Neural progenitor cell (in vitro differentiated cells): ENCODE measurements around the gene SYTL3. TPM values are rescaled to one million over a fixed set of nuclear protein-coding genes. Genes with fewer than 3 reads are reported as not detected.

Source experiments
- DNase-seq: peaks from one replicate; pipeline ENCODE4 v3.0.0-alpha.2; 2016; ENCODE audit warnings: low spot score
- H2AFZ ChIP-seq: fragments of 200-600 bp; sonication (generic); replicated peaks from 2 replicates; pipeline ENCODE4 v1.6.1; 2016; ENCODE audit warnings: antibody characterized with exemption
- H3F3A ChIP-seq: fragments of 200-600 bp; sonication (generic); 2 replicates; pipeline ENCODE4 v1.6.1; 2016; ENCODE audit warnings: antibody characterized with exemption, low read depth
- H3K27ac ChIP-seq: fragments of 200-600 bp; sonication (generic); 2 replicates; pipeline ENCODE4 v1.5.1; 2016; ENCODE audit warnings: mild to moderate bottlenecking
- H3K27me3 ChIP-seq: fragments of 200-600 bp; sonication (generic); 2 replicates; pipeline ENCODE4 v1.6.1; 2016; ENCODE audit warnings: mild to moderate bottlenecking, moderate library complexity
- H3K36me3 ChIP-seq: fragments of 200-600 bp; sonication (generic); 2 replicates; pipeline ENCODE4 v1.5.1; 2016
- H3K4me1 ChIP-seq: fragments of 200-600 bp; sonication (generic); 2 replicates; pipeline ENCODE4 v1.6.1; 2016; ENCODE audit warnings: mixed run types
- H3K4me2 ChIP-seq: fragments of 200-600 bp; sonication (generic); 2 replicates; pipeline ENCODE4 v1.6.1; 2016
- H3K4me3 ChIP-seq: fragments of 200-600 bp; sonication (generic); 2 replicates; pipeline ENCODE4 v1.5.1; 2016
- H3K79me2 ChIP-seq: fragments of 200-600 bp; sonication (generic); 2 replicates; pipeline ENCODE4 v1.6.1; 2016; ENCODE audit warnings: low read depth
- H3K9ac ChIP-seq: fragments of 200-600 bp; sonication (generic); 2 replicates; pipeline ENCODE4 v1.6.1; 2016
- H3K9me3 ChIP-seq: fragments of 200-600 bp; sonication (generic); 2 replicates; pipeline ENCODE4 v1.5.1; 2016; ENCODE audit warnings: low read depth
- H4K20me1 ChIP-seq: fragments of 200-600 bp; sonication (generic); 2 replicates; pipeline ENCODE4 v1.6.1; 2016; ENCODE audit warnings: low read depth
- H3K27ac Mint-ChIP-seq: 3 replicates; pipeline ENCODE4 v1.8.0; 2021; ENCODE audit warnings: mixed read lengths
- H3K27me3 Mint-ChIP-seq: 2 replicates; pipeline ENCODE4 v1.8.0; 2022; ENCODE audit warnings: low read depth, mild to moderate bottlenecking, inconsistent platforms, moderate library complexity, mixed read lengths; ENCODE audit not compliant: insufficient read depth
- H3K36me3 Mint-ChIP-seq: 3 replicates; pipeline ENCODE4 v1.8.0; 2021; ENCODE audit warnings: mixed read lengths
- H3K4me1 Mint-ChIP-seq: 3 replicates; pipeline ENCODE4 v1.8.0; 2021; ENCODE audit warnings: mixed read lengths
- H3K4me3 Mint-ChIP-seq: 3 replicates; pipeline ENCODE4 v1.8.0; 2021; ENCODE audit warnings: mild to moderate bottlenecking, moderate library complexity, mixed read lengths
- H3K9me3 Mint-ChIP-seq: 3 replicates; pipeline ENCODE4 v1.8.0; 2020; ENCODE audit warnings: mixed read lengths
- CTCF ChIP-seq: fragments of 200-600 bp; sonication (generic); IDR thresholded peaks from 2 replicates; pipeline ENCODE4 v1.5.1; 2017; ENCODE audit warnings: antibody characterized with exemption, mild to moderate bottlenecking
- EZH2 ChIP-seq: fragments of 200-600 bp; sonication (generic); IDR thresholded peaks from 2 replicates; pipeline ENCODE4 v1.6.1; 2017; ENCODE audit warnings: antibody characterized with exemption, mild to moderate bottlenecking, moderate library complexity
- EZH2phosphoT487 ChIP-seq: fragments of 200-600 bp; sonication (generic); IDR thresholded peaks from 2 replicates; pipeline ENCODE4 v1.6.1; 2017; ENCODE audit warnings: antibody characterized with exemption
- total RNA-seq: library from RNA; depleted of rRNA; stranded (reverse); fragments of >200 nt; gene quantifications from 2 replicates; pipeline ENCODE4 v1.2.3, GENCODE V29; 2015; ENCODE audit warnings: low replicate concordance

The SYTL3 gene
- total RNA-seq, 1 donor from 2014 or later, result not detected

GRCh38 chr6:158708239-158708638 is 58.4 kb downstream of the SYTL3 start:
- Histone ChIP-seq H3K36me3 (no peaks in the 10 kb centered on the region), H3K79me2 (no peaks in the 10 kb centered on the region), H3K4me3 (no peak overlapping the region), H3K27me3 (peaks cover 4% of the 10 kb centered on the region), H3K9me3 (no peaks in the 10 kb centered on the region), H2AFZ (peak overlapping the region; percentile 10), H3K4me2 (no peak overlapping the region), H3K27ac (no peak overlapping the region), H3K9ac (no peak overlapping the region), H3F3A (no peaks in the 10 kb centered on the region), H4K20me1 (no peaks in the 10 kb centered on the region), H3K4me1 (no peaks in the 10 kb centered on the region)
- no peaks in the 10 kb centered on the region for H3K9me3 Mint-ChIP-seq
- H3K36me3 Mint-ChIP-seq, result no peaks in the 10 kb centered on the region
- H3K4me1 Mint-ChIP-seq, result peaks cover 12% of the 10 kb centered on the region
- TF ChIP-seq CTCF (no peak), EZH2 (no peak), EZH2phosphoT487 (no peak)
- no peak overlapping the region for H3K4me3 Mint-ChIP-seq
- no peak overlapping the region for H3K27ac Mint-ChIP-seq
- DNase-seq, result no peak
- peaks cover 2% of the 10 kb centered on the region for H3K27me3 Mint-ChIP-seq

GRCh38 chr6:158709809-158710208 is 60.0 kb downstream of the SYTL3 start:
- DNase-seq, result no peak
- TF ChIP-seq CTCF (no peak), EZH2 (no peak), EZH2phosphoT487 (no peak)

GRCh38 chr6:158711264-158711663 is 61.4 kb downstream of the SYTL3 start:
- no peaks in the 10 kb centered on the region for H3K27me3 ChIP-seq
- Mint-ChIP-seq H3K4me3 (no peak overlapping the region), H3K36me3 (no peaks in the 10 kb centered on the region), H3K27ac (no peak overlapping the region), H3K9me3 (no peaks in the 10 kb centered on the region), H3K4me1 (peaks cover 20% of the 10 kb centered on the region), H3K27me3 (peaks cover 4% of the 10 kb centered on the region)
- H3K4me2 ChIP-seq, result no peak overlapping the region
- H3K27ac ChIP-seq, result no peak overlapping the region
- no peaks in the 10 kb centered on the region for H3K4me1 ChIP-seq
- TF ChIP-seq EZH2, result no peak
- no peak for TF ChIP-seq CTCF
- TF ChIP-seq EZH2phosphoT487, result no peak
- no peaks in the 10 kb centered on the region for H3K36me3 ChIP-seq
- H3K9me3 ChIP-seq, result no peaks in the 10 kb centered on the region
- no peaks in the 10 kb centered on the region for H3F3A ChIP-seq
- H3K79me2 ChIP-seq, result no peaks in the 10 kb centered on the region
- H2AFZ ChIP-seq, result no peak overlapping the region
- no peaks in the 10 kb centered on the region for H4K20me1 ChIP-seq
- DNase-seq, result no peak
- no peak overlapping the region for H3K9ac ChIP-seq
- no peak overlapping the region for H3K4me3 ChIP-seq

More at GRCh38 chr6:158709809-158710208, 60.0 kb downstream of the SYTL3 start:
- no peaks in the 10 kb centered on the region for H3K36me3 ChIP-seq
- H3K27me3 ChIP-seq, result no peaks in the 10 kb centered on the region
- no peak overlapping the region for H3K9ac ChIP-seq
- H3K4me1 ChIP-seq, result no peaks in the 10 kb centered on the region
- no peaks in the 10 kb centered on the region for H3K9me3 Mint-ChIP-seq
- H3K27ac Mint-ChIP-seq, result no peak overlapping the region
- no peaks in the 10 kb centered on the region for H3F3A ChIP-seq
- no peaks in the 10 kb centered on the region for H3K9me3 ChIP-seq
- H3K27ac ChIP-seq, result no peak overlapping the region
- H3K36me3 Mint-ChIP-seq, result no peaks in the 10 kb centered on the region
- H3K27me3 Mint-ChIP-seq, result peaks cover 4% of the 10 kb centered on the region
- H3K79me2 ChIP-seq, result no peaks in the 10 kb centered on the region
- H3K4me2 ChIP-seq, result no peak overlapping the region
- no peak overlapping the region for H2AFZ ChIP-seq
- no peak overlapping the region for H3K4me3 ChIP-seq
- no peak overlapping the region for H3K4me3 Mint-ChIP-seq
- peaks cover 13% of the 10 kb centered on the region for H3K4me1 Mint-ChIP-seq
- H4K20me1 ChIP-seq, result no peaks in the 10 kb centered on the region
